TTC549 (cell line): ENCODE measurements around the gene MAPK8.
"Not testable (repeated sequence)": the region's sequence is repeated elsewhere in the genome, so short reads cannot be mapped to it uniquely, and the experiment has no call there.

Source experiments
- FAIRE-seq: peaks from 2 replicates; lab custom pipeline; 2012; peaks lifted over from hg19 to GRCh38; lab: Jason Lieb, UNC

MAPK8 gene

GRCh38 chr10:48419714-48420113, 113.2 kb downstream of the MAPK8 start:
- no peak for FAIRE-seq

DNA sequence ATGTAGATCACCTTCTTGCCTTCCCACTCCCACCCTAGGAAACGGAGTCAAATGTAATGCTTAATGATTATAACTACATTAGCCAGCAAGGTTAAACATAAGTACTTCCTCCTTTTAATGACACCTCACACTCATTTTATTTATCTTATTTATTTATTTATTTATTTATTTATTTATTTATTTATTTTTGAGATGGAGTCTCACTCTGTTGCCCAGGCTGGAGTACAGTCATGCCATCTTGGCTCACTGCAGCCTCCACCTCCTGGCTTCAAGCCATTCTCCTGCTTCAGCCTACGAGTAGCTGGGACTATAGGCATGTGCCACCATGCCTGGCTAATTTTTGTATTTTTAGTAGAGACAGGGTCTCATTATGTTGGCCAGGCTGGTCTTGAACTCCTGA, 115.4 kb downstream of the MAPK8 start:
- FAIRE-seq: not testable (repeated sequence)

GRCh38 chr10:48423884-48424283, 117.4 kb downstream of the MAPK8 start:
- FAIRE-seq: no peak

- no peak for FAIRE-seq
Observed at GRCh38 chr10:48428896-48429295, 122.4 kb downstream of the MAPK8 start.

DNA sequence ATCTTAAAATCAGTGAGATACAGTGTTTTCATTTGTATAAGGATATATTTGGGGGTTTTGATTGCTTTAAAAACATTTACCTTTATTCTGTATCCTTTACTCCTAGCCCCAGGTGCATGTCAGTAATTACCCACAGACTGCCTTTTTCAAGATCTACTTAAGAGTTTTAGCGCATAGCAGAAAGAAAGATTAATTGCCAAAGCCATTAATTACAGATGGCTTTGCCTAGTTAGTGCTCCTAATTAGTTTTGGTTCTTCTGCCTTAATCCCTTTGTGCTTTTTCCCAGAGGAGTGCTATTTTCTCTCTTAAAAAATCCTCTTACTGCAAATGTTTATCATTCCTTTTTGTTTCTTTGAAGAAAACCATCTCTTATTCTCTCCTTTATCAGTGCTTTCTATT, 122.8 kb downstream of the MAPK8 start:
- FAIRE-seq: no peak

GRCh38 chr10:48430402-48430993, 124.0 kb downstream of the MAPK8 start:
- no peak for FAIRE-seq

- no peak for FAIRE-seq
Observed at GRCh38 chr10:48431871-48432270, 125.4 kb downstream of the MAPK8 start.

DNA sequence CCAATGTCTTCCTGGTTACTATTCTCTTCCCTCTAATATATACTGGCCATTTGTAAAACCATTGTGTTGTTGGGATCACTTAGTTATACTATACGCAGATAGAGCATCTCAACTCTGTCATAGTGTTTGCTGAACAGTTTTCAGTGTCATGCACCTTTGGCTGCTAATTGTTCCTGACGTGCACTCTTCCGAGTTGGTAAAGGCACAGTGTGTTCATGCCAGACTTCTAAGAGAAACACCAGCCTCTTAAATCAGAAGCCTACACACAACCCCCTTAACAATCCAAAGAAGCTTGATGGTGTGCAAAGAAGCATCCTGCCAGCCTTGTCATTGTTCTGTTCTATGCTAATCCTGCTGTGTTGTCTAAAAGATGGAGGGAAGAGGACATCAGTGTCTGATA, 131.1 kb downstream of the MAPK8 start:
- no peak for FAIRE-seq

DNA sequence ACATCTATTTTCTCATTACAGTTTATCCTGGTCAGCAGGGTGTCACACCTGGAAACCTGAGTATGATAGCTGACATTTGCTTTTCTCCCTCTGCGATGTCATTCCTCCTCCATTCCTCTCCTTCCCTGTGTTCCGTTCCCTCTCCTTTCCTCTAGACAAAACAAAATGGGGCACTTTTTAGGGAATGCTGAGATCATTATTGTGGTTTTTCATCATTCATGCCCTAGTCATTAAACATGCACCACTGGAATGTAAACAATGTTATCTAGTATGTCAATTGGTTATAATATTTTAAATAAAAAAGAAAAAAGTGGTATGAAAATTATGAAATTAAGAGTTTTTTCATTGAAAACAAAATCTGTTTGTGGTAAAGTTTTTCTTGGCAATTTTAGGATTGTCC, 132.6 kb downstream of the MAPK8 start:
- FAIRE-seq: no peak

DNA sequence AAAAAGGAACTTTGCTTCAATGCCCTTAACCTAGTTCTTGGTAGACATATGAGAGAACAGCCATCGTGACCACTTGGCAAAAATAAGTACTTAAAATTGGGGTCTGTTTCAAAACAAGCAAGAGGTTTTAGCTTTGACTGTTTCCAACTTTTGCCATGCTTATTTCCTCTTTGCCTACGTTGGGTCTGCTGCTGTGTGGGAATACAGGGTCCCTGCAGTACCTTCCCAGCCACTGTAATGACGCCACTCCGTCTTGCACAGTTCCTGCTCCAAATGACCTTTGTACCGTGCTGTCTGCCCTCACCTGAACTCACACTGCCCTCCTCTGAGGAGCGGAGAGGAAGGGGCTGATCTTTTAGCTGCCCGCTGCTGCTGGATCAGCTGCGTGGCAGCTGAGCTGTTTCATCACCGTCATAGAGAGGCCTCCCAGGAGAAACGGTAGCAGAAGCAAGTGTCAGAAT, 133.1 kb downstream of the MAPK8 start:
- no peak for FAIRE-seq

GRCh38 chr10:48440771-48441170, 134.3 kb downstream of the MAPK8 start:
- FAIRE-seq: no peak

DNA sequence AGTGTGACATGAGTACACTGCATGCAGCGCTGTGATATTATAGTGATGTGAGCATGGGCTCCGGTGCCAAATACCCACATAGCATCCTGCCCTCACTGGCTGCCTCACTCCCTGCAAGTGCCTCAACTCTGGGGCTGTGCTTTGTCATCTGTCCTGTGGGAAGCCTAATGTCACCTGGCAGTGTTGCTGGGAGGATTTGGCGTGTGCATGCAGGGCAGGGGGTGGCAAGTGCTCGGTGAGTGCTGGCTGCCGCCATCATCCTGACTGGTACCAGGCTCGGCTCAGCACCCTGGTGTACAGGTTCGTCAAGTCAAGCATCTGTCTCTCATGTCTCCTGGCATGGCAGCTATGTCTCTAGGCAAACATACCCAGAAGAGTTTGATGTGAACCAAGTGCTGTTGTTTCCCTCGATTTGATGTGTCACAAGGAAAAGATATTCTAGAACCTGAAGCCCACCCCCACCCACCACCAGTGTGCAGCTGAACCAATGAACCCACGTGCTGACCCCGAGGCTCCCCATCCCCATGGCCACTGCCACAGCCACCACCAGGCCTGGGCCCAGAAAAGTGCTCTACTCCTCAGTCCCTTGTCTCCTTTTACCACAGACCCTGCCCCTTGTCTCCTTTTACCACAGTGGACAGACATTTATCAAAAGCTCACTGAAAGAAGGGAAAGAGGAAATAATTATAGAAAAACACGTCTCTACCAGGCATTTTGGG, 135.8 kb downstream of the MAPK8 start:
- FAIRE-seq: no peak

GRCh38 chr10:48442809-48443177, 136.3 kb downstream of the MAPK8 start:
- no peak for FAIRE-seq

- no peak for FAIRE-seq
Observed at GRCh38 chr10:48444266-48444665, 137.8 kb downstream of the MAPK8 start.

GRCh38 chr10:48444861-48445841, 138.7 kb downstream of the MAPK8 start:
- FAIRE-seq: no peak

DNA sequence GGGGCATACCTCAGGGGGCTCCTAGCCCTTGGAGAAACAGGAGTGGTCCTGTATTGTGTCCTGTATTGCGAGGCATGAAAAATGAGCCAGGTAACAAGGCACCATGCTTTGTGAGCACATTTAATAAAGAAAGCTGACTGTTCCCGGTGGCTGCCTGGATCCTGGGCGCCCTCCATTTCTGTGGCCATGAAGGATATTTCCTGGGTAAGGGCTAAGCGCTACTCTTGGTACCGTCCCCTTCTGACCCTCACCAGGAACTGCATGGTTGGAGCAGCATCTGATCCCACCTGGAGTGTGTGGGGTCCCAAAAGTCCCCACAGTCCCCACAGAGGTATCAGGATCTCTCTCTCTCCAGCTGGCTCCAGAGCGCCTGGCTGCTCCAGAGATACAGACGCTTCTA, 139.5 kb downstream of the MAPK8 start:
- FAIRE-seq: no peak

DNA sequence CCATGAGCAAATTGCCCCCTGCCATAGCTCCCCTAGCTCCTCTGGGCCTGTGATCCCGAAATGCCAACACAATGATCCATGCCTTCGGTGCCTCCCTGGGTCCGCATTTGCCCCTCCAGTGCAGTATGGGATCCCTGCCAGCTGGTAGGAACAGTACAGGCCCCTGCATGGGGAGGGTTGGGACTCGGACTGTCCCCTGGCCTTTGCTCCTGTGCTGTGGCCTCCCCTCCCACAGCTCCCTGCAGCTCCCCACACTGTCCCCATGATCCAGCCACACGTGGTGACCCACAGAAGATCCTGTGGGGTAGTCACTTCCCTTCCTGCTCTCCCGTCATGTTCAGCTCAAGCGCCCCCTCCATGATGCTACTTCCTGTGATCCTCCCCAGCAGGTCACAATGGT, 140.3 kb downstream of the MAPK8 start:
- no peak for FAIRE-seq

DNA sequence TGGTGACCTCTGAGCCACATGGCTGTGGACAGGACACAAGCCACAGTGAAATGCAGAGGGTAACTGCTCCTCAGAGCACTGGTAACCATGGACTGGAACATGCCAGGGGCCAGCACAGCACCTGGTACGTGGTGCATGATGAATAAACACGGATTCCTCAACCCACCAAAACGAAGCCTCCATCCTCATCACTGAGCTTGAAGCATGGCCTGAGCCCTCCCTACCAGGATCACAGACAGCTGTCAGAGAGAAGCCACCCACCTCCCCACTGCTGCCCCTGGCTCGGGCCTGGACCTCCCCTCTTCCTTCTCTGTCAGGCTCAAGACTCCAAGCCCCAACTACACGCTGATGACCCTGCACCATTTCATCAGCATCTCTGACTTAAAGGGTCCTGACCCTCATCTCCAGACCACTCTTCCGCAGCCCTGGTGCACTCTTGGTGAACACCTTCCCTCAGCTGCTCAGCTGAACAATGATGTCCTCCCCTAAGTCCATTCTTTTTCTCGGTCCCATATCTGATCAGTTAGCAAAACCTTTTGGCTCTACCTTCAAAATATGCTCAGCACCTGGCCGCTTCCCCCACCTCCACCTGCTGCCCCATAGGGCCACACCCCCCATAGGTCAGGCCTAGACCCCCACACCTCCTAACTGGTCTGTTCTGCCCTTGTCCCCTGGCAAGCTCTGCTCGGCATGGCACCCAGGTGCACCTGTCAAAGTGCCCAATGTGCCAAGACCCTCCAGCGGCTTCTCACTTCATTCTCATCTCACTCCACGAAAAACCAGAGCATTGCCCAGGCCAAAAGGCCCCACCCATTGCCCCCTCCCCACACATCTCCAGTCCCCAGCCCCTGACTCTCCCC, 141.1 kb downstream of the MAPK8 start:
- no peak for FAIRE-seq

- no peak for FAIRE-seq
Observed at GRCh38 chr10:48448796-48449195, 142.3 kb downstream of the MAPK8 start.

- no peak for FAIRE-seq
Observed at GRCh38 chr10:48449501-48450232, 143.2 kb downstream of the MAPK8 start.

DNA sequence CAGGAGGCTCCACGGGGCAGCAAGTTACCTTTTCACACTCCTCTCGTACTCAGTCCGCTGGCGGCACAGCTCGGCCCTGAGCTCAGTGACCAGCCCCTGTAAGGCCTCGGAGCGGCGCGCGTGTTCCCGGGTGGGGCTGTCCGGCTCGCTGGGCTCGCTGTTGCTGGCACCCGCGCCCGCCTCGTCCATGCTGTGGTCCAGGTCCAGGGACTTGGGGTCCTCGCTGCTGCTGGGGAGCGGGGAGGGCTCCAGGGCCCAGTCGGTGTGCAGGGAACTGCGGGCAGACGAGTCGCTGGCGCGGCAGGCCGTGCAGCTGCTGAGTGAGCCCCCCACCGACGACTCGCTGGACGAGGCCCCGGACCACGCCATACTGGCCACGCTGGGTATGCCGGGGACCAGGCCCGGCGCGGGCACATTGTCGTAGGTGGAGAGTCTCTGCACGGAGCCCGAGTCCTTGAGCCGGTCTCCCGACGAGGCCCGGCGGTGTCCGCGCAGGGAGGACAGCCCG, 143.8 kb downstream of the MAPK8 start:
- FAIRE-seq: no peak
